GM18868 (cell line): Measurements from ENCODE around the gene TLDC2.

Experiments used
- ATAC-seq: cut with Tn5 transposase; IDR thresholded peaks from one replicate; pipeline ENCODE4 v1.9.1; 2021; ENCODE audit warnings: mild to moderate bottlenecking, moderate library complexity; ENCODE audit not compliant: unreplicated experiment

TLDC2 gene

DNA sequence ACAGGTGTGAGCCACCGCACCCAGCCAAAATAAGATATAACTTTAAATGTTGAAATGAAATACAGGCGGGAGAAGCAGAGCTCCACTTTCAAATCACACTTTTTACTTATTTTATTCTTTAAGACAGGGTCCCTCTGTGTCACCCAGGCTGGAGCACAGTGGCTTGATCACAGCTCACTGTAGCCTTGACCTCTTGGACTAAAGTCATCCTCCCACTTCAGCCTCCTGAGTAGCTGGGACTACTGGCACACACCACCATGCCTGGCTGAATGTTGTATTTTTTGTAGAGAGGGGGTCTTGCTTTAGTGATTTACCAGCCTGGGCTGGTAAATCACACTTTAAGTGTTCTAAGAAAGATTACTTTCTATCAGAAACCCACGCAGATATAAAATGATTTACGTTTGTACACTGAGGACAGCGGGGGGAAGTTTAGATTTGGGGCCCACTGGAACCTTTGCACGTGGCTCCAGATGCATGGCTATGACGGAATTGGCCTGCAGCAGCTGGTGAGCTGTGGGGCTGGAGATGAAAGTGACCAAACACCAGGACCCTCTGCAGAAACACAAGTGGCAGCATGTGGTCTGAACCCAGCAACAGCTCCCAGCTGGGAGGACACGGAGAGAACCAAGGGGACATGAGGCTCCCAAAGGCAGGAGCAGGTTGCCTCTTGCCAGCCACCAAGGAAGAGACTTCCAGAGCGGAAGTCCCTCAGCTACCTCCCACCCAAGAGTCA lies 26.4 kb upstream of the TLDC2 start:
- ATAC-seq, result no peak

DNA sequence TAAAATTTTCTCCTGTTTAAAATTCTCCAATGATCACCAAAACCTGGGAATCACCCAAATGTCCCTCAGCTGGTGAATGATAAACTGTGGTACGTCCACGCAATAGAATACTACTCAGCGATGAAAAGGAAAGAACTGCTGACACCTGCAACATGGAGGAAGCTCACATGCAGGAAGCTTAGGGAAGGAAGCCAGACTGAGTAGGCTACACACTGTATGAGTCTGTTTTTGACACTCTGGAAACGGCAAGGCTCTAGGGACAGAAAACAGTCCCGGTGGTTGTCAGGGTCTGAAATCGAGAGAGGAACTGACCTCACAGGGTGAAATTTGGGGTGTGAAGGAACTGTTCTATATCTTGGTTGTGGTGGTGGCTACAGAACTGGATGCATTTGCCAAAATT lies 25.2 kb upstream of the TLDC2 start:
- no peak for ATAC-seq

DNA sequence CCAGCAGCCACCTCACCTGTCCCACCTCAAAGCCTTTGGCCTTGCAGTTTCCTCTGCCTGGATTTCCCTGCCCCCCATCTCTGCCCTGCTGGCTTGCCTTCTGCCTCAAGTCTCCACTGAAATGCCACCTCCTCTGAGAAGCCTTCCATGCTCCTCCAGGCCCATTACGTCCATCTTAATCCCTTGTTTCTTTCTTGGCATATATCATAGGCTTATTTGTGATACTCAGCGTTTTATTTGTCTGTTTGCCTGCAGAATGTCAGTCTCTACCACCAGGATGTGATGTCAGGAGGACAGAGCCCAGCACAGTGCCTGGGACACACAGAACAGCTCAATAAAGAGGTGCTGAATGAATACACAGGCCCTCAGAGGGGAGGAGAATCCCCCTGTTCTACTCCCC lies 24.4 kb upstream of the TLDC2 start:
- ATAC-seq, result no peak

DNA sequence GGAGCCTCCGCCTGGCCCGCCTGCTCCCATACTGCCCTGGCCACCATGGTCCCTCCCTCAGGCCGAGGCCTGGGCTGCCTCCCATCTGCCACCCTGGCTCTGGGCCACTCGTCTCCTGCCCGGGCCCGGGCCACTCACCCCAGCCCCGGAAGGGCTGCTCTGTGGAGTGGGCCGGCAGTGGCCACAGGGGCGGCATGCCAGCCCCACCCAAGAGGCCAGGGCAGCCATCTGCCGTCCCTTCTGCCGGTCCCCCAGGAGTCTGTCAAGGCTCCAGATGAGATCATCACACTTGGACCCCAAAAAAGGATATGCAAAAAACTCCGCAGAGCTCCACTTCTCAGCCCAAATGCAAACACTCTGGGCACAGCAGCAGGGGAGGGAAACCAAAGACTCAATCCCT lies 23.8 kb upstream of the TLDC2 start:
- ATAC-seq, result no peak

DNA sequence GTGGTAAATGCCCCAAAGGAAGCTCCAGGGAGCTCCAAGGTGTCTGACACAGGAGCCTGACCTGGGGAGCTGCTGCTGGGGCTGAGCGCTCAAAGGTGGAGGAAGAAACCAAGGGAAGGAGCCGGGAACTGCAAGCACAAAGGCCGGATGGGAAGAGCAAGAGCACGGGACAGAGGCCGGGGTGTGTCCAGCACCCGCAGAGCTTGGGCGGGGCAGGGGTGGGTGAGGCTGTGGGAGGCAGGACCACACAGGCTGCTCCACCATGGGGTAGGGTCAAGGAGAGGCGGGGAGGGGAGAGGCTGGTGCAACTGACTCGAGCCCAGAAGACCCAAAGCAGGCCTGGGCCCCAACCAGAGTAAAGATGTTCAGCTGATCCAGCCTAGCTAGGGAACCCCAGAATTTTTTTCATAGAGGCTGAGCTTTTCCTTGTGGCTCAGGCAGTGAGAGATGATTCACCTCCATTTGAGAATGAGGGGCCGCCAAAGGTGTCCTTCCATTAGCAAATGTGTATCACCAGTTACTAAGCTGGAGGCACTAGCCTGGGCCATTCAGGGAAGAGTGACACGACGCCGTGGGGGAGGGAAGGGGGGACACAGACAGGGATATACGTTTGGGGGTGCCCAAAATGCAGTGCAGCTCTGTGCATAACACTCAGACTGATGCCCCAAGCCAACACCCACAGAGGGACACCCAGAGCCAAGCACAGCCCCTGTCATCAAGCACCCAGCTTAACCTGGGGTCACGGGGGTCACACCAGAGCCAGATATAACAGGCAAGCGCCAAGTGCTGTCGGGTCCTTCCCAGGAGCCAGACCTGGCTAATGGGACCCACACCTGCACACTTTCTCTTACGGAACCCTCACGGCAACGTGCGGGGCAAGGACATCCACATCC lies 21.3 kb upstream of the TLDC2 start:
- ATAC-seq, result no peak

DNA sequence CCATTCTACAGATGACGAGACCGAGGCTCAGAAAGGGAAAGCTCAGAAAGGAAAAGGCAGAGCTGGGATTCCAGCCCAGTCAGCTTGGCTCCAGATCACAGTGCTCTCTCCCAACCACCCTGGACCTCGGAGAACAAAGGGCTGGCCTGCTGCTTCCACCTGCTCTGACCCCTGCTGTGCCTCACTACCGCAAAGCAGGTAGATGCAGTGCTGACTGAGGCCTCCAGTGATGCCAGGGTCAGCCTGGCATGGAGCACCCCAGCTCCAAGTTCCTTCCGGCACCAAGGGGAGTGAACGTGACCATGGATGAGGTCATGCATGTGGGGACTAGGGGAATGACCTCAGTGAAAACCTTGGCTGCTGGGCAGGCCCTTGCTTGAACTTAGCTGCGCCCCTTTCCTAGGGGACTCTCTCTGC lies 20.7 kb upstream of the TLDC2 start:
- no peak for ATAC-seq

DNA sequence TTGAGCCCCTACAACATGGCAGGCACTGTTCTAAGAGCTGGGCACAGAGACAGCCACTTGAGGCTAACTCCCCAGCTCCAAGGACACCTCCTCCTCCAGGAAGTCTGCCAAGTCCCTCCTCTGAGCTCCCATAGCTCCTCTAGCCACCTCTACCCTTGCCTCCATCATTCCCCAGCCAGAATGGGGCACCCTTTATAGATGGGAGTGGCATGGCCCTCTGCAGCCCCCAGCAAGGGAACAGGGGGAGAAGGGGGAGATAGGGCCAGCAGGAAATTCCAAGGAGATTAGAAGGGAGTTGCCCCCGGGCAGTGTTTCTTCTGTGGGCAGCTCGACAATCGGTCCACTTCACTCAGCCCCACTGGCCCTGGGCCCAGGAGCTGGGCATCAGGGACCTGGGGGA lies 19.7 kb upstream of the TLDC2 start:
- no peak for ATAC-seq

DNA sequence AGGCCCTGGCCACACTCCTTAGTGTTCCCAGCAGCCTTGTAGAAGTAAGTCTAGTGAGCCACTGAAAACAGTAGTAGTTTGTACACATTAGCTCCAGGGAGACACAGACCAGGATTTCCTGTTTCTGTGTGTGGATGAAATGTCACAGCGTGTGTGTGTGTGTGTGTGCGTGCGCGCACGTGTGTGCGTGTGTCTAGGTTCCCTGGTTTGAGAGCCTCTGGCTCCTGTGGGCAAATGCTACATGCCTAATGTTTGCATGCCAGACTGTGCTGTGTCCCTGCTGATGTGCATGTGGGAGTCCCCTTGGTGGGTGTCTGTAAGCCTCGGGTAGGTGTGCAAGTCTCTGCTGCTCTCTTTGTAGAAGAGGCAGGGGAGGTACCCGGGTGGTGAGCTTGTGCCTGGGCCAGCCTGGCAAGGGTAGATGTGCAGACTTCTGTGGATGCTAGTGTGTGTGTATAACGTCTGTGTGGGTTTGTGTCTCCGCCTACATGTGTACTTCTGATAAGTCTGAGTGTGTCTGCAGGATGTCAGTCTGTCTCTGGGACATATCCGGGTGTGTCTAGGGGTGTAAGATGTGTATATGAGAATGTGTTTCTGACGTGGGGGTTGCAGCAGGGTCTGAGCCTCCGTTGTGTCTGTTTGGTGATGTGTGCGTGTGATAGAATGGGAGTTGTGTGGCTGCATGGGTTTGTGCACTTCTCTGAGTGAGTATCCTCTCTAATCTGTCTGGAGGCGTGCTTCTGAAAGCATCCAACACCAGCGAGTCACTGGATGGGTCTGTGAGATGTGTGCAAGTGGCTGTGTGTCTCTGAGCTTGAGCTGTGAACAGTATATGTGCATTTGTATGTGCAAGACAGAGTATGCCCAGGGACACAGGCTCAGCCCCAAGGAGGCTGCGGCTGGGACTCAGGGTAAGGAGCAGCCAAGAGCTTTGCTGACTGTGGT lies 19.0 kb upstream of the TLDC2 start:
- no peak for ATAC-seq

DNA sequence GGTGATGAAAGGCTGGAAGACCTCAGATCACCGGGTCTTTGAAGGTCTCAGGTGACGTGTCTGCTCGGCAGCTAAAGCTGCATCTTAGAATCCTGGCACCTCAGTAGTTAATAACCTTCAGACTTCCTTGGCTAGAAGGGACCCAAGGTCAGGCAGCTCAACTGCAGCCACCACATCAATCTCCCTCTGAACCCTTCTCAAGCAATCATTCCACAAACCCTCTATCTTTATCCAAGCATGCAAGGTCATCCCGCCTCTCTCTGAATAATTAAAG lies 16.7 kb upstream of the TLDC2 start:
- no peak for ATAC-seq

DNA sequence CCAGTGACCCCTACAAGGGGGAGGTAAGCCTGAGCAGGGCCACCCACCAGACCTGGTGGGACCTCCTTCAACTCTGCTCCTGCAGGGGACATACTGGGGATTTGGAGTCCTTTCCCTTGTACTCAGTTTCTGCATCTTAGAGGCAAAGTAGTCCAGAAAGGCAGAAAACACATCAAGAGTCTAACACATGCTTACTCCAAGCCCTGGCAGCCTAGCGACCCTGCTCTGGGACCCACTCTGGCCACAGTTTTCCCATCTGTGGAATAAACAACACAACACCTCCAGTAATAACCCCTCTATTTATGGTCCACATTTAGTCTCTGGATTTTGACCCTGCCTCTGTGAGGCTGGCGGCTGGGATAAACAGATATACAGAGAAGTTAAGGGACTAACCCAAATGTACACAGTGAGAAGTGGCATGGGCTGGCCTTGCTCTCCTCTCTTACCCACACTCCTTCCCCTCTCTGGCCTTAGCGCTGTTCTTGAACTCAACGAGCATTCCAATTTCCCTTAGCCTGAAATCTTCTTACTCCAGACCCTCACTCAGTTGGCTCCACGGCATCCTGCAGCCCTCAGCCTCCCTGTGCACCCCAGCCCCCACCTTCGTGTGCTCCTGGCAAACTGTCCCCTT lies 16.1 kb upstream of the TLDC2 start:
- ATAC-seq, result no peak

DNA sequence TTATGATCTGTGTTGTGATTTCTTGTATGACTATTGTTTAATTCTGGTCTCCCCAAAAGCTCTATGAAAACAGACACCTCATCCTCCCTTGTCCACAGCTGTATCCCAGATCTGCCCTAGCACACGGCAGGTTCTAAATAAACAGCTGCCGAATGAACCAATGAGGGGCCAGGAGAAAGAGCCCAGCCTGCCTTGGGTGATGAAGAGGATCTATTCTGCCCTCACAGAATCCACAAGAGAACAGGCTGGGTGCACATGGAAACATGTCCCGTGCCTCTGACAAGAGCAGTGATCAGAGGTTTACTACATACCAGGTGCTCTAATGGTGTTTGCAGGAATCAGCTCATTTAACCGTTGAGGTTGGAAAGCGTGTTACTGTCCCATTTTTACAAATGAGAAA lies 15.6 kb upstream of the TLDC2 start:
- ATAC-seq, result no peak

DNA sequence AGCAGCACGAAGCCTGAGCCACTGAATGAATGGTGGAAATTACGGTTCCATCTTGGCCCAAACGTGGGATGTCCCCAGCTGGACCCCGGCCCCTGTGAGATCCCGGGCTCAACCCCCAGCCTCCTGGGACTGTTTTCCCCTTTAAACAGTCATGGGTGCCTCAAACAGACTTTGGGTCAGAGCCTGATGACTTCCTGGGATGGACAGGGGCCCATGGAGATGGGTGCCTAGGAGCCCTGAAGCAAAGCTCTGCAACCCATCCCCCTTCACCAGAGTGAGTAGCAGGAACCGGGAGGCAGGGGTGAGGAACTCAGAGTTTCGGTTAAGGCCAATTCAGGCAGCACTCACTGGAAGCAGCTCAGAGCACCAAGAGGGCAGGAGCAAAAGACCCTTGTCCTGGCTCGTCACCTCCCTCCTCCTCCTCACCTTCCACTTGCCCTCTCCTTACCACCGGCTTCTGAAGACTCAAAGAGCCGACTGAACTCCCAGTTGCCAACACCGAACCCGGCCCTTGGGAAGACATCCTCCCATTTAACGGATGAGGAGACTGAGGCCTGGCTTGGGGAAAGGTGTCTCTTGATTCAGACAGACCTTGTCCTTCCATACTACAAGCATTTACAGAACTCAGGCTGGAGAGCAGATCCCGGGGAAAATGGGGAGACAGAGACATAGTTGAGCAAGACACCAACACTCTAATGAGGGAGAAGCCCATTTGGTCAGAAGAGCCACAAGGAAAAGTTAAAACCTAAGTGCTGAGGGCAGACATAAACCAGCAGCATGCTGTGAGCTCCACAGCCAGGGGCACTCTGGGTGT lies 14.9 kb upstream of the TLDC2 start:
- no peak for ATAC-seq

DNA sequence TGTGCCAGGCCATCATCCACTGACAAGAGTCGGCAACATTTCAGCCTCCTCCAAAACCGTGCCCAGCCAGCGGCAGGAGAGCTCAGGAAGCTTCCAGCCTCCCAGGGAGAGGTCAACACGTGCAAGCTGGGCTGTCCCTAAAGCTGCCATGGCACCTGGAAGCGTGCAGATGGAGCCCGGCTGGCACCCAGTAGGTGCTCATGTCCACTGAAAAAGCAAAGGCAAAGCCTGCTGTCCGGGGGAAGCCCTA lies 14.4 kb upstream of the TLDC2 start:
- ATAC-seq, result no peak

DNA sequence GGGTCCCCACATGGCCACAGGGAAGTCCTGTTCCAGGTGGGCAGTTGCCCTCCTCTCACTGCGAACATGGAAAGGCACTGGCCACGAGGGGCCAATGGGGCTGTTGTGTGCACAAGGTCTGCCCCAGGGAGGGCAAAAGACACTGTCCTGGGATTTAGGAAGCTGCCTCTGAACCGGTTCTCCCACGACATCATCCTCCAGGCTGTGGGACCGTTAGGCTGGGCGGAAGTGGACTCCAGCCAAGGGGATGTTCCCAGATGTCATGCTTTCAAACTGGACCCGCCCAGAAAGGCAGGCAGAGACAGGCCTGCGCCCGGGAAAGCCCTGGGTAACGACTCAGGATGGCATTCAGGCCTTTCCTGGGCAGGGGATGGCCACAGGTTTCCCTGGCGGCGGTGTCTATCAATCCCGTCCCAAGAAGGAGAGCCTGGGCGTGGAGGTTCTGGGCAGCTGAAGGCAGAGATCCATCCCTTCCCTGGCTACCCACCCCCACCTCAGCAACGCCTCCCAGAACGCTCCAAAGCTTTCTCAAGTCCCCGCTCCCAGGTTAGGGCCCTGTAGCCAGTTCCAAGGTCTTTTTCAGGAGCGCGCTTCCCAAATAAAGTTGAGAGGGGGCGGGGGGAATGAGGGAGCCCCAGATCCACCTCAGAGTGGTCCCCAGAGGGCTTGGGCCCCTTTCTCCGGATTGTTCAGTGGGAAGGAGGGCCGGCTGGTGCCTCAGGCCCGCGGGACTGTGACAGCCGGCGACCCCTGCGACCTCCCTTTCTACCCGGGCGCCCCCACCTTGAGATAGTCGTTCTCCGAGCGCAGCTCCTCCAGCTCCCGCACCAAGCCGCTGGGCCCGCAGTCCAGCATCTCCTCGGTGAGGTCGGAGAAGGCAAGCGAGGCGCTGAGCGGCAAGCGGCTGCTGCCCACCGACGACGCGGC lies 13.8 kb upstream of the TLDC2 start:
- no peak for ATAC-seq

DNA sequence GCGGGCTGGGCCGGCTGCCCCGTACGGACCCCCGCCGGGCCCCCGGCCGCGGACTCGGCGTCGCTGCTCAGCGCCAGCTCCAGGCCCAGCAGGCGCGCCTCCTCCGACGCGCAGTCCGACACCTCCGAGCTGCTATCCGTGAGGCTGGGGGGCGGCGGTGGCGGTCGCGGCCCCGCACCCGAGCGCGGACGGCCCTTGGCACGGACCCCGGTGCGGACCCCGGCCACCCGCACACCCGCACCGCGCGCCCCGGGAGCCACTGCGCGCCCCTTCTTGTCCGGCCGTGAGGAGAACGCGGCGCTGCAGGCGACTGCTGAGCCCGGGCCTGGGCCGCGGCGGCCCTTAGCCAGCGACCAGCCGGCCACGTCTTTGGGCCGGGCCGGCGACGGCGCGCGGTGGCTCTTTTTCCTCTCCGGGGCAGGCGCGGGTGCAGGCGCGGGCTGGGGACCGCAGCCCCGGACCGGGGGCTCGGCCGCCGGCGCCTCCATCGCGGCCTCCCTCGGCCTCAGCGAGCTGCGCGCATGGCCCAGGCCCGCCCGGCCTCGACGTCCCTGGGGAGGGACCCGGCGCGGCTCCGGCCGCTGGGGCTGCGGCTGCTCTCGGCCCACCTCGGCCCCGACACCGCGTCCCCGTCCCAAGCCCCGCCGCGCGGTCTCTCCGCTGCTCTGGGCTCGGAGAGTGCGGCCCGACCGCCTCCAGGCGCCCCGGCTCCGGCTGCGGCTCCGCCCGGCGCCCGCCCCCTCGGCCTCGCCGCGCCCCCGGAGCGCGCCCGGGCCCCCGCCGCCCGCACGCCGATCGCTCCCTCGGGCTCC lies 12.9 kb upstream of the TLDC2 start:
- ATAC-seq, result no peak

DNA sequence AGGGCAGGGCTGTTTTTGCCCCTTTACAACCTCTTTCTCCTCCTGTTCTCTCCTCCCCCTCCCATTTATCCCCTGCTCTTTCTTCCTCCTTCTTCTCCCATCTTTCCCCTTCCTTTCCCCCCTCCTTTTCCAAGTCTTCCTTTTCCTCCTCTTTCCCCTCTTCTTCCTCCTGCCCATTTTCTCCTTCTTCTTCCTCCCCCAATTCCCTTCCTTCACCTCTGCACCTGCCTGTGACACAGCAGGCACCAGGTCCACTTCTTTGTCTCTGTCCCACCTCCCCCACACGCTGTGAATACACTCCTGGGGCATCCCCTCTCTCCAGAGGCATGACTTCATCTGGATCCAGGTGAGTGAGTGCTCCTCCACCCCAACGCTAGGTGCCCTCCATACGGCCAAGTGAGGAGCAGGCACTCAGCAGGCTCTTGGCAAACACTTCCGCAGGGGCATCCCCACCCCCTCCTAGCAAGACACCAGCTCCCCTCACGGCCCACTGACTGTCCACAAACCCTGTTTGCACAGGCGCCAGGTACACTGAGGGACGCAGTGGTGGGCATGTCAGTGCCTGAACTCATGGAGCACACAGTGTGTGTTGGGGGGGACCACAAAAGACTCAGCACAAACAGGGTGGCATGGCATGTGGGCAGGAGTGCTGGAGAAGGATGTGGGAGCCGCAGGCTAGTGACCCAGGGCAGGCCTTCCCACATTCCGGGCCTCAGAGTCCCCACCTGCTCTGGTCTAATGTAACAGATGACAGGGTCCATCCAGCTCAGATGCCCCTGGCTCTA lies 10.7 kb upstream of the TLDC2 start:
- ATAC-seq, result no peak

DNA sequence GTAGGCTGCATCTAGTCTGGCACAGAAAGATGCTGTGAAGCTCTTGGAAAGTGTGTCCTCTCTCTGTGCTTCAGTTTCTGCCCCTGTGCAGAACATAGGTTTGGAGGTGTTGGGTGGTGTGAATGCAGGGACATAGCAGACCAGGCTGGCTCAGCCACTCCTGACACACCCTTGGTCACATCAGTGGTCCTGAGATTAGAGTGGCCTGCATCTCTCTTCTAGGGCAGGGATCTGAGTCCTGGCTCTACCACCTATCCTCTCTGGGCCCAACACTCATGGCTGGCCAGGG lies 10.1 kb upstream of the TLDC2 start:
- ATAC-seq, result no peak

DNA sequence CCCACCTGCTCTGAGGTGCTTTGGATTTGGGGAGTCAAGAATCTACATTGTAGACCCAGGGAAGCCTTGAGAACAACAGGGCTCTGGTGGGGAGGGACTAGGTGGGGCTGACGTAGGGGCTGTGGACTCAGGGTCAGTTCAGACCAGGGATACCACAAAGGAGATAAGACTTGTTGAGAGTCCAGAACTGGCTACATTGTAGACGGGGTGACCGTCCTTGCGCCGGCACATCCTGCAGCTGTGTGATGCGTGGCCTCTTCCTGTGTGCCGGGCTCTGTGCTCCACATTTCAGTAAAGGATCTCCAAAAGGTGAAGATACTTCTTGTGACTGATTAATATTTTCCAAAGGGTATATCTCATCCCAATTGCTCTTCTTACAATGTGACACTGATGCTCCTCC lies 9.8 kb upstream of the TLDC2 start:
- no peak for ATAC-seq
